Measurements from ENCODE around the gene SPA17. TPM values are rescaled to one million over a fixed set of nuclear protein-coding genes. Genes with fewer than 3 reads are reported as not detected.

Gene SPA17
- total RNA-seq, 2 experiments from 2014 or later = 3.1 to 3.6 TPM

GRCh38 chr11:124669193-124669592 lies 4.5 kb upstream of the SPA17 start:
- Mint-ChIP-seq H3K27ac (no peak overlapping the region), H3K4me3 (no peak overlapping the region), H3K27me3 (no peaks in the 10 kb centered on the region), H3K9me3 (no peaks in the 10 kb centered on the region), H3K36me3 (ENCODE audit: low read depth) (peaks cover 4% of the 10 kb centered on the region), H3K4me1 (ENCODE audit: low read depth) (peaks cover 22% of the 10 kb centered on the region)
- ATAC-seq = peak; percentile 18
- TF ChIP-seq CTCF (IDR thresholded peaks at IDR 0.05) = peak; percentile 85
- intact Hi-C loops (cut with micrococcal nuclease) = loop anchor here (1.0 kb wide), 2 partner anchors 94 to 168 kb away; no protein-coding TSS in a partner anchor
- CTCF ChIA-PET = interaction anchor here (0.6 to 4.3 kb wide), 39 partner anchors 9 to 291 kb away, joined by 3 to 92 read pairs (median 5); partner anchors contain the start of genes ESAM, MSANTD2, ROBO3 and TBRG1
- peak; percentile 50 for DNase-seq
- POLR2A ChIA-PET = interaction anchor here (1.3 kb wide), 1 partner anchor 168 kb away, joined by 3 read pairs; no protein-coding TSS in a partner anchor

GRCh38 chr11:124670732-124671131 lies 3.0 kb upstream of the SPA17 start:
- ChIA-PET CTCF (interaction anchor here (0.9 to 4.3 kb wide), 19 partner anchors 26 to 283 kb away, joined by 3 to 92 read pairs (median 15); partner anchors contain the start of genes ESAM, MSANTD2 and ROBO3), POLR2A (interaction anchor here (1.1 to 1.4 kb wide), 3 partner anchors 52 to 128 kb away, joined by 3 to 4 read pairs (median 3); no protein-coding TSS in a partner anchor)
- DNase-seq (peak; percentile 61), ATAC-seq (peak; percentile 11)
- Mint-ChIP-seq H3K36me3 (ENCODE audit: low read depth) (peaks cover 2% of the 10 kb centered on the region), H3K4me3 (no peak overlapping the region), H3K27ac (peak overlapping the region; percentile 10), H3K27me3 (no peaks in the 10 kb centered on the region), H3K9me3 (no peaks in the 10 kb centered on the region), H3K4me1 (ENCODE audit: low read depth) (peaks cover 30% of the 10 kb centered on the region)
- no peak for TF ChIP-seq CTCF (IDR thresholded peaks at IDR 0.05)
- intact Hi-C loops (cut with micrococcal nuclease) = loop anchor here (5.0 kb wide), 1 partner anchor 77 kb away; no protein-coding TSS in a partner anchor

GRCh38 chr11:124672536-124673215 lies 1.0 kb upstream of the SPA17 start:
- no peak for TF ChIP-seq CTCF (IDR thresholded peaks at IDR 0.05)
- CTCF ChIA-PET = interaction anchor here (1.2 to 3.1 kb wide), 5 partner anchors 71 to 164 kb away, joined by 4 to 19 read pairs (median 13); partner anchors contain the start of gene ESAM

GRCh38 chr11:124674168-124674517 lies 439 bp downstream of the SPA17 start:
- Mint-ChIP-seq H3K9me3 (no peaks in the 10 kb centered on the region), H3K36me3 (ENCODE audit: low read depth) (peaks cover 2% of the 10 kb centered on the region), H3K4me3 (peak overlapping the region; percentile 88), H3K4me1 (ENCODE audit: low read depth) (peaks cover 30% of the 10 kb centered on the region), H3K27ac (peak overlapping the region; percentile 90), H3K27me3 (no peaks in the 10 kb centered on the region)
- no peak for TF ChIP-seq CTCF (IDR thresholded peaks at IDR 0.05)
- no peak for ATAC-seq
- CTCF ChIA-PET = interaction anchor here (1.1 to 3.1 kb wide), 5 partner anchors 26 to 163 kb away, joined by 3 to 19 read pairs (median 13); partner anchors contain the start of gene ESAM
- intact Hi-C loops (cut with micrococcal nuclease) = loop anchor here (5.0 kb wide), 1 partner anchor 73 kb away; no protein-coding TSS in a partner anchor
- POLR2A ChIA-PET = interaction anchor here (0.6 to 1.6 kb wide), 7 partner anchors 57 to 202 kb away, joined by 3 to 6 read pairs (median 3); partner anchors contain the start of gene MSANTD2
- no peak for DNase-seq

More at GRCh38 chr11:124672536-124673215, 1.0 kb upstream of the SPA17 start:
- Mint-ChIP-seq H3K4me3 (peak overlapping the region; percentile 88), H3K27me3 (no peaks in the 10 kb centered on the region), H3K9me3 (no peaks in the 10 kb centered on the region), H3K27ac (peak overlapping the region; percentile 4), H3K36me3 (ENCODE audit: low read depth) (peaks cover 2% of the 10 kb centered on the region), H3K4me1 (ENCODE audit: low read depth) (peaks cover 30% of the 10 kb centered on the region)
- POLR2A ChIA-PET = interaction anchor here (1.2 to 1.6 kb wide), 6 partner anchors 74 to 204 kb away, joined by 3 to 6 read pairs (median 4); partner anchors contain the start of gene MSANTD2
- ATAC-seq (no peak), DNase-seq (no peak)
- intact Hi-C loops (cut with micrococcal nuclease) = loop anchor here (5.0 kb wide), 1 partner anchor 75 kb away; no protein-coding TSS in a partner anchor
